ENCODE measurements around the gene ECI1. TPM values are rescaled to one million over a fixed set of nuclear protein-coding genes. Genes with fewer than 3 reads are reported as not detected.

The ECI1 gene
- total RNA-seq, 1 experiment from 2014 or later: 36.5 TPM

- DNase-seq (ENCODE audit: low read depth): no peak
Observed at GRCh38 chr16:2195322-2196161, 55.8 kb downstream of the ECI1 start.

- peak; percentile 33 for DNase-seq (ENCODE audit: low read depth)
Observed at GRCh38 chr16:2194852-2195321, 56.5 kb downstream of the ECI1 start.

GRCh38 chr16:2194166-2194834 is 57.1 kb downstream of the ECI1 start:
- DNase-seq (ENCODE audit: low read depth): peak; percentile 57

- no peak for DNase-seq (ENCODE audit: low read depth)
Observed at GRCh38 chr16:2191446-2191706, 60.0 kb downstream of the ECI1 start.

- DNase-seq (ENCODE audit: low read depth): no peak
Observed at GRCh38 chr16:2190659-2191445, 60.5 kb downstream of the ECI1 start.

GRCh38 chr16:2190002-2190658 is 61.3 kb downstream of the ECI1 start:
- DNase-seq (ENCODE audit: low read depth): no peak

Other genes starting within 250 kb of the ECI1 start
- gene ZNF598, start 241.8 kb downstream of the ECI1 start, total RNA-seq (2014; rRNA removed; shearing (Covaris generic)): 9.7 and 13.6 TPM in 2 replicates
- 0.20 and 0.24 TPM in 2 replicates for gene NPW, start 231.8 kb downstream of the ECI1 start, total RNA-seq (2014; rRNA removed; shearing (Covaris generic))
- gene NHERF2, start 224.7 kb downstream of the ECI1 start, total RNA-seq (2014; rRNA removed; shearing (Covaris generic)): 49.0 and 51.1 TPM in 2 replicates
- gene NTHL1, start 203.8 kb downstream of the ECI1 start, total RNA-seq (2014; rRNA removed; shearing (Covaris generic)): 24.8 and 48.2 TPM in 2 replicates
- 19.0 and 19.5 TPM in 2 replicates for gene TSC2, start 203.6 kb downstream of the ECI1 start, total RNA-seq (2014; rRNA removed; shearing (Covaris generic))
- 19.1 and 29.9 TPM in 2 replicates for gene PKD1, start 115.7 kb downstream of the ECI1 start, total RNA-seq (2014; rRNA removed; shearing (Covaris generic))
- gene RAB26, start 103.0 kb downstream of the ECI1 start, total RNA-seq (2014; rRNA removed; shearing (Covaris generic)): 0.20 and 0.72 TPM in 2 replicates
- 47.7 and 57.2 TPM in 2 replicates for gene TRAF7, start 95.8 kb downstream of the ECI1 start, total RNA-seq (2014; rRNA removed; shearing (Covaris generic))
- gene CASKIN1, start 55.0 kb downstream of the ECI1 start, total RNA-seq (2014; rRNA removed; shearing (Covaris generic)): not detected in 2 replicates
- gene MLST8, start 46.1 kb downstream of the ECI1 start, total RNA-seq (2014; rRNA removed; shearing (Covaris generic)): 19.9 and 23.4 TPM in 2 replicates
- 0.96 and 0.98 TPM in 2 replicates for gene BRICD5, start 40.7 kb downstream of the ECI1 start, total RNA-seq (2014; rRNA removed; shearing (Covaris generic))
- 14.1 and 21.0 TPM in 2 replicates for gene PGP, start 36.7 kb downstream of the ECI1 start, total RNA-seq (2014; rRNA removed; shearing (Covaris generic))
- 10.5 and 14.0 TPM in 2 replicates for gene E4F1, start 28.0 kb downstream of the ECI1 start, total RNA-seq (2014; rRNA removed; shearing (Covaris generic))
- gene DNASE1L2, start 15.1 kb downstream of the ECI1 start, total RNA-seq (2014; rRNA removed; shearing (Covaris generic)): 0.39 and 0.60 TPM in 2 replicates
- 148 and 155 TPM in 2 replicates for gene RNPS1, start 16.5 kb upstream of the ECI1 start, total RNA-seq (2014; rRNA removed; shearing (Covaris generic))
- gene ABCA3, start 89.1 kb upstream of the ECI1 start, total RNA-seq (2014; rRNA removed; shearing (Covaris generic)): 0.20 and 0.60 TPM in 2 replicates
- gene CCNF, start 177.9 kb upstream of the ECI1 start, total RNA-seq (2014; rRNA removed; shearing (Covaris generic)): 37.4 and 38.3 TPM in 2 replicates
- gene TEDC2, start 208.5 kb upstream of the ECI1 start, total RNA-seq (2014; rRNA removed; shearing (Covaris generic)): 10.2 and 21.7 TPM in 2 replicates
- gene NTN3, start 219.7 kb upstream of the ECI1 start, total RNA-seq (2014; rRNA removed; shearing (Covaris generic)): not detected in 2 replicates
- 4.4 and 5.1 TPM in 2 replicates for gene TBC1D24, start 223.5 kb upstream of the ECI1 start, total RNA-seq (2014; rRNA removed; shearing (Covaris generic))